Heart left ventricle (tissue), 16 donors: ENCODE data around the gene MEGF11. TPM values are rescaled to one million over a fixed set of nuclear protein-coding genes. Genes with fewer than 3 reads are reported as not detected.

Source experiments
- ATAC-seq, 4 donors: fragments of 200-7000 bp; cut with Tn5 transposase; one replicate each; pipeline ENCODE4 v1.9.1; 2020 to 2022; ENCODE audit warnings: moderate library complexity in 4 of 4, mild to moderate bottlenecking in 3 of 4, moderate number of reproducible peaks in 1 of 4
- DNase-seq, 5 donors: peaks; one replicate each; pipeline ENCODE4 v3.0.0-alpha.2; 2020
- H3K27ac ChIP-seq, 12 donors: fragments of 200-600 bp; sonication (generic) in 4 of 12; one replicate each; pipeline versions ENCODE4 v1.5.0 to v1.8.0; 2016 to 2022; ENCODE audit warnings: mild to moderate bottlenecking in 2 of 12
- H3K27me3 ChIP-seq, 9 donors: fragments of 200-600 bp; sonication (generic) in 2 of 9; one replicate each; pipeline versions ENCODE4 v1.5.1 to v1.8.0; 2016 to 2022; ENCODE audit warnings: mild to moderate bottlenecking in 3 of 9
- H3K36me3 ChIP-seq, 9 donors: fragments of 200-600 bp; sonication (generic) in 2 of 9; one replicate each; pipeline versions ENCODE4 v1.5.0 to v1.8.0; 2018 to 2022; ENCODE audit warnings: mild to moderate bottlenecking in 2 of 9
- H3K4me1 ChIP-seq, 12 donors: fragments of 200-600 bp; sonication (generic) in 4 of 12; one replicate each; pipeline versions ENCODE4 v1.5.0 to v1.8.0; 2016 to 2022; ENCODE audit warnings: mild to moderate bottlenecking in 3 of 12
- H3K4me3 ChIP-seq, 12 donors: fragments of 200-600 bp; sonication (generic) in 4 of 12; one replicate each; pipeline versions ENCODE4 v1.5.0 to v1.8.0; 2017 to 2022; ENCODE audit warnings: mild to moderate bottlenecking in 9 of 12, moderate library complexity in 4 of 12
- H3K9me3 ChIP-seq, 12 donors: fragments of 200-600 bp; sonication (generic) in 4 of 12; one replicate each; pipeline versions ENCODE4 v1.5.0 to v1.8.0; 2016 to 2022; ENCODE audit warnings: mild to moderate bottlenecking in 1 of 12
- CTCF ChIP-seq, 12 donors: fragments of 200-600 bp; sonication (generic) in 4 of 12; IDR thresholded peaks; one replicate each; pipeline versions ENCODE4 v1.5.0 to v1.8.0; 2018 to 2022; ENCODE audit warnings: antibody characterized with exemption in 12 of 12, mild to moderate bottlenecking in 5 of 12
- POLR2A ChIP-seq, 2 donors: fragments of 450-650 bp; IDR thresholded peaks; one replicate each; pipeline ENCODE4 v1.6.1; 2017; ENCODE audit warnings: antibody characterized with exemption in 2 of 2, mild to moderate bottlenecking in 2 of 2, moderate library complexity in 2 of 2
- WGBS, 4 donors: extraction: QIAGEN DNeasy Blood & Tissue Kit in 2 of 4; methylation state at CpG; one replicate each; pipeline versions ENCODE4 v1.1.5 to v1.1.7; 2013 to 2018; 5-methylcytosine and 5-hydroxymethylcytosine counted together
- intact Hi-C, 10 donors: fragments of 100-400 bp; cut with DNase I; formaldehyde crosslinking; loops; one replicate each; pipeline versions ENCODE4 v1.11.1 to v1.14.2; 2022
- polyA plus RNA-seq, 2 donors: library from polyadenylated mRNA; stranded (reverse); fragments of 200-250 nt; gene quantifications; one replicate each; pipeline ENCODE4 v1.2.3, GENCODE V29; 2013
- total RNA-seq, 9 donors: library from RNA; depleted of rRNA in 2 of 9; stranded (reverse); fragments of >200 nt in 2 of 9; fragmentation: NEBNext Ultra II Directional in 3 of 9; extraction: Animal tissue kit (Norgen Biotek cat#: 25700) in 3 of 9; gene quantifications; one replicate each; pipeline versions ENCODE4 v1.1.0 to v1.2.4, GENCODE V29; 2016 to 2023
- donor health status: ischemic (EF 13 %, LVEDD 7.1; RV severe dilation, severe dysfunction).
- donor health status: healthy with polysubstance abuse.
- donor health status: DM: no; HTN: yes; CAD: no.
- donor health status: DM: no; HTN: no; CAD: no.
- donor health status: ischemic (EF 25% LVEDD 6.9; RV normal size, moderate dysfunction).
- donor health status: ischemic (EF 25% LVEDD 5.7; RV mildly dilated, moderate dysfunction).
- donor health status: healthy.
- donor health status: DM: yes; HTN: yes; CAD: no.
- donor health status: ischemic (EF 35%, LVEDD 5.7; RV mildly dilated, moderate dysfunction).
- donor health status: nonischemic (EF 11% LVEDD 7.7; RV severe dilation, severe dysfunction).
- donor health status: DM: yes; HTN: yes; CAD: no.
- donor health status: PGD.
- donor health status: ischemic (EF 29% LVEDD 5.4; RV normal size, mild dysfunction).
- donor health status: nonischemic (EF 23%, LVEDD 6.1; RV moderate dilation, normal function).

MEGF11 gene
- total and polyA plus RNA-seq, 11 donors, result 0.07 TPM; not detected in 10

DNA sequence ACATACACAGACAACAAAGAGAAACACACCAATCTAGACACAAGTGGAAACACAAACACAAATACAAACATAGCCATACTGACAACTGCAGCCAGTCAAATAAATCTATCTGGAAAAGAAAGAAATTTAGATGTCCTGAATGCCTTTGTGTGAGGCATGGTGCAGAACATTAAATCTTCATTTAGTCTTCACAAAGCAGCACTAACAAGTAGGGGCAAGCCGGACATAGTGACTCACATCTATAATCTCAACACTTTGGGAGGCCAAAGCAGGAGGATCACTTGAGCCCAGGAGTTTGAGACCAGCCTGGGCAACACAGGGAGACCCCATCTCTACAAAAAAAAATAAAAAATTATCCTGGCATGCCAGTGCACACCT lies 11.7 kb downstream of the MEGF11 start:
- TF ChIP-seq POLR2A (IDR thresholded peaks at IDR 0.05) (no peak), CTCF (IDR thresholded peaks at IDR 0.05) (no peak)

GRCh38 chr15:66241087-66241907 lies 12.3 kb downstream of the MEGF11 start:
- intact Hi-C loops, result no loop called here
- H3K4me3 ChIP-seq, result no peak overlapping the region
- no peak for ATAC-seq
- no peak for DNase-seq
- TF ChIP-seq POLR2A (IDR thresholded peaks at IDR 0.05) (no peak), CTCF (IDR thresholded peaks at IDR 0.05) (no peak)
- H3K9me3 ChIP-seq, result no peaks in the 10 kb centered on the region
- H3K36me3 ChIP-seq, result no peaks in the 10 kb centered on the region
- H3K27me3 ChIP-seq, result peaks cover 0 to 34% (median 3%) of the 10 kb centered on the region in 9 donors
- H3K4me1 ChIP-seq, result no peaks in the 10 kb centered on the region
- H3K27ac ChIP-seq, result no peak overlapping the region
- 71 to 77% (median 74%) methylated on average over 12 of the region's 12 CpGs for WGBS, 4 donors

More for the DNA sequence above, 11.7 kb downstream of the MEGF11 start:
- Histone ChIP-seq H3K9me3 (no peaks in the 10 kb centered on the region), H3K4me3 (no peak overlapping the region), H3K27me3 (peaks cover 0 to 36% (median 3%) of the 10 kb centered on the region in 9 donors), H3K36me3 (no peaks in the 10 kb centered on the region), H3K27ac (no peak overlapping the region), H3K4me1 (no peaks in the 10 kb centered on the region)
- 55 to 97% (median 63%) methylated on average over 1 of the region's 1 CpG for WGBS, 4 donors
- intact Hi-C loops, result no loop called here
- DNase-seq (no peak), ATAC-seq (no peak)

GRCh38 chr15:66240240-66240794 lies 13.2 kb downstream of the MEGF11 start:
- no peaks in the 10 kb centered on the region for H3K4me1 ChIP-seq
- no peak overlapping the region for H3K27ac ChIP-seq
- no peak for DNase-seq
- TF ChIP-seq POLR2A (IDR thresholded peaks at IDR 0.05), result no peak
- intact Hi-C loops, result no loop called here
- no peak overlapping the region for H3K4me3 ChIP-seq
- WGBS, 4 donors, result 59 to 80% (median 76%) methylated on average over 9 of the region's 9 CpGs
- no peaks in the 10 kb centered on the region for H3K9me3 ChIP-seq
- H3K27me3 ChIP-seq, result peaks cover 0 to 35% (median 3%) of the 10 kb centered on the region in 9 donors
- no peaks in the 10 kb centered on the region for H3K36me3 ChIP-seq
- no peak for ATAC-seq

DNA sequence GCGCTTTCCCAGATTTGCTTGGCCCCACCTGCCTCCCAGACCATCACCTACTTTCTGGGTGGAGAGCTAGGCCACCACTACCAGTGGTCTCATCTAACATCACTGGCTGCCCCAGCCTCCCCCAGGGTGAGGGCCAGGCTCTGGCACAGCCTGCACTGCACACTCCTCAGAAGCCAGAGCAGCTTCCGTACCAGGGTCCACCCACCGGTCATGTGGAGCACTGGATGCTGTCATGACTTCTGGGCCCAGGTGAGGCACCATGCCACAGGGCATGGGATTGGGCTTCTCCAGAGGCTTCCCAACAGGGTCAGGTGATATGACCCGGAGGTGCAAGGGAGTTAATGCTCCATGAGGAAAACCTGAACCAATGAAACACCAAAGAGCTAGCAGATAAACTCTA lies 14.0 kb downstream of the MEGF11 start:
- Histone ChIP-seq H3K27ac (no peak overlapping the region), H3K27me3 (peaks cover 0 to 35% (median 3%) of the 10 kb centered on the region in 9 donors), H3K4me1 (no peaks in the 10 kb centered on the region), H3K36me3 (no peaks in the 10 kb centered on the region), H3K4me3 (no peak overlapping the region), H3K9me3 (no peaks in the 10 kb centered on the region)
- no peak for TF ChIP-seq CTCF (IDR thresholded peaks at IDR 0.05)
- no peak for TF ChIP-seq POLR2A (IDR thresholded peaks at IDR 0.05)
- DNase-seq, result no peak
- no peak for ATAC-seq
- 93 to 100% (median 97%) methylated on average over 2 to 4 of the region's 4 CpGs for WGBS, 4 donors
- intact Hi-C loops, result no loop called here
